ENCODE results near the gene DNM2. TPM values are rescaled to one million over a fixed set of nuclear protein-coding genes. Genes with fewer than 3 reads are reported as not detected.
"Not testable (repeated sequence)": the region's sequence is repeated elsewhere in the genome, so short reads cannot be mapped to it uniquely, and the experiment has no call there.

Gene DNM2
- total RNA-seq, 4 donors from 2014 or later = 73.6 to 115 (median 93.7) TPM

- peaks cover 0 to 6% (median 3%) of the 10 kb centered on the region in 4 donors for H3K9me3 ChIP-seq
- DNase-seq (ENCODE audit: extremely low spot score) = peak; percentile 100
- intact Hi-C loops (cut with DNase I) = no loop called here
- H3K4me3 ChIP-seq = peak within 1 kb of the TSS; percentile 65 to 80 (median 71)
- no peaks in the 10 kb centered on the region for H3K27me3 ChIP-seq
- H3K36me3 ChIP-seq = peaks cover 12 to 33% (median 29%) of the 10 kb centered on the region in 4 donors
- under 1% methylated on average over 34 of the region's 50 CpGs for WGBS
- TF ChIP-seq POLR2AphosphoS5 (IDR thresholded peaks at IDR 0.05) (peak in 1 of 2 donors; percentile 72), CTCF (IDR thresholded peaks at IDR 0.05) (peak; percentile 22 to 58 (median 44)), POLR2A (IDR thresholded peaks at IDR 0.05; ENCODE audit: low read depth) (no peak)
- H3K4me1 ChIP-seq = peaks cover 7 to 19% (median 16%) of the 10 kb centered on the region in 4 donors
- peak within 1 kb of the TSS; percentile 94 to 99 (median 96) for H3K27ac ChIP-seq (replicated peaks in 1 of 4)
Measured at GRCh38 chr19:10835754-10836478, 118.0 kb downstream of the DNM2 start, which contains the start of gene TMED1. Gene TMED1 (minus strand): TSS chr19:10836212. CDS start chr19:10836191, 21 bp downstream.

- intact Hi-C loops (cut with DNase I) = no loop called here
- peak overlapping the region; percentile 65 to 80 (median 71) for H3K4me3 ChIP-seq
- H3K4me1 ChIP-seq = peaks cover 7 to 19% (median 16%) of the 10 kb centered on the region in 4 donors
- H3K36me3 ChIP-seq = peaks cover 12 to 25% (median 21%) of the 10 kb centered on the region in 4 donors
- peak; percentile 95 for DNase-seq (ENCODE audit: extremely low spot score)
- TF ChIP-seq POLR2AphosphoS5 (IDR thresholded peaks at IDR 0.05) = peak in 1 of 2 donors; percentile 84
- TF ChIP-seq CTCF (IDR thresholded peaks at IDR 0.05) = no peak
- peak; percentile 15 for TF ChIP-seq POLR2A (IDR thresholded peaks at IDR 0.05; ENCODE audit: low read depth)
- no peaks in the 10 kb centered on the region for H3K27me3 ChIP-seq
- peaks cover 0 to 6% (median 3%) of the 10 kb centered on the region in 4 donors for H3K9me3 ChIP-seq
- H3K27ac ChIP-seq (replicated peaks in 1 of 4) = peak overlapping the region; percentile 94 to 99 (median 96)
- 38% methylated on average over 38 of the region's 38 CpGs for whole genome bisulfite sequencing
Measured at GRCh38 chr19:10836479-10837330, 118.8 kb downstream of the DNM2 start.

GRCh38 chr19:10837649-10838048, 119.8 kb downstream of the DNM2 start:
- DNase-seq (ENCODE audit: extremely low spot score); intact Hi-C loops (cut with DNase I); H3K27me3 ChIP-seq; H3K4me3 ChIP-seq; H3K9me3 ChIP-seq; H3K27ac ChIP-seq (replicated peaks in 1 of 4): not testable (repeated sequence)
- WGBS = 93% methylated on average over 7 of the region's 7 CpGs
- peaks cover 7 to 19% (median 16%) of the 10 kb centered on the region in 4 donors for H3K4me1 ChIP-seq
- peaks cover 4 to 16% (median 12%) of the 10 kb centered on the region in 4 donors for H3K36me3 ChIP-seq

GRCh38 chr19:10838377-10838776, 120.5 kb downstream of the DNM2 start:
- WGBS = 88% methylated on average over 11 of the region's 11 CpGs
- TF ChIP-seq POLR2A (IDR thresholded peaks at IDR 0.05; ENCODE audit: low read depth) (no peak), EP300 (IDR thresholded peaks at IDR 0.05) (no peak), CTCF (IDR thresholded peaks at IDR 0.05) (no peak), POLR2AphosphoS5 (IDR thresholded peaks at IDR 0.05) (no peak)
- Histone ChIP-seq H3K4me1 (peaks cover 7 to 19% (median 16%) of the 10 kb centered on the region in 4 donors), H3K27ac (replicated peaks in 1 of 4) (no peak overlapping the region), H3K9me3 (peaks cover 0 to 6% (median 3%) of the 10 kb centered on the region in 4 donors), H3K36me3 (peaks cover 0 to 8% (median 5%) of the 10 kb centered on the region in 4 donors), H3K4me3 (no peak overlapping the region), H3K27me3 (no peaks in the 10 kb centered on the region)
- DNase-seq (ENCODE audit: extremely low spot score) = no peak
- intact Hi-C loops (cut with DNase I) = no loop called here
